WERI-Rb-1 (cell line): Measurements from ENCODE around the gene GUSB.
"Not testable (repeated sequence)": the region's sequence is repeated elsewhere in the genome, so short reads cannot be mapped to it uniquely, and the experiment has no call there.

Source experiments
- DNase-seq: peaks from one replicate; pipeline ENCODE4 v3.0.0-alpha.2; 2020
- H3K27ac ChIP-seq: fragments of 250-450 bp; sonication (Bioruptor Pico); 2 replicates; pipeline ENCODE4 v1.5.1; 2020; ENCODE audit warnings: mild to moderate bottlenecking, moderate library complexity
- H3K27me3 ChIP-seq: fragments of 250-450 bp; sonication (Bioruptor Pico); 2 replicates; pipeline ENCODE4 v1.5.1; 2021; ENCODE audit warnings: mild to moderate bottlenecking, low read depth, moderate library complexity; ENCODE audit not compliant: insufficient read depth, severe bottlenecking
- H3K36me3 ChIP-seq: fragments of 250-450 bp; sonication (Bioruptor Pico); 2 replicates; pipeline ENCODE4 v1.5.1; 2020; ENCODE audit warnings: mild to moderate bottlenecking, moderate library complexity
- H3K4me3 ChIP-seq: 2 replicates; pipeline ENCODE4 v1.5.1; 2011; ENCODE audit warnings: low read depth, mild to moderate bottlenecking, control low read depth, low read length
- H3K9me3 ChIP-seq: fragments of 250-450 bp; sonication (Bioruptor Pico); 2 replicates; pipeline ENCODE4 v1.5.1; 2021; ENCODE audit warnings: mild to moderate bottlenecking, moderate library complexity; ENCODE audit not compliant: severe bottlenecking
- CTCF ChIP-seq: IDR thresholded peaks from 2 replicates; pipeline ENCODE4 v1.5.1; 2011; ENCODE audit warnings: low read depth, mild to moderate bottlenecking, control low read depth, inconsistent platforms, low read length

GUSB gene

DNA sequence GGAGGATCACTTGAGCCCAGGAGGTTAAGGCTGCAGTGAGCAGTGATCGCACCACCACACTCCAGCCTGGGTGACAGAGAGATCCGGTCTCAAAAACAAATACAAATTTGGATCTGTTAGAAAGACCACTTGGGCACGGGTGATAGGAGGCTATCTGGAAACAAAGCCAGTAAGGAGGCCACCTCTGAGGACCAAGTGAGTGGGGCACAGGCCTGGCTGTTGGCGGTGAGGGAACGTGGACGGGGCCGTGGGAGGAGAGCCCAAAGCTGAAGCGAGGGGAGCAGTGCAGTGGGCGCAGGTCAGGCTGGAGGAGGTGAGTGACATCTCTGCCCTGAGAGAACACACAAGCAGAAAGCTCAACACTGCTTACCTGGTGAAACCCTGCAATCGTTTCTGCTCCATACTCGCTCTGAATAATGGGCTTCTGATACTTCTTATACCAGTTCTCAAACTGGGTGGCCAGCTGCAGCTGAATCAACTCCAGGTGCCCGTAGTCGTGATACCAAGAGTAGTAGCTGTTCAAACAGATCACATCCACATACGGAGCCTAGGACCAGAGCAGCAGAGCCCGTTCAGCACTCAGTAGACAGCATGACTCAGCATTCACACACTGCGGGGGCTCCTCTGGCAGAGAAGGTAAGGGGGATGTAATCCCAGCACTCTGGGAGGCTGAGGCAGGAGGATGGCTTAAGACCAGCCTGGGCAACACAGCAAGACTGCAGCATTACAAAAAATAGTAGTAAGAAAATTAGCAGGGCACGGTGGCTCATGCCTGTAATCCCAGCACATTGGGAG, 14.5 kb downstream of the GUSB start:
- no peak overlapping the region for H3K4me3 ChIP-seq
- H3K27me3 ChIP-seq = no peaks in the 10 kb centered on the region
- no peak overlapping the region for H3K27ac ChIP-seq
- no peaks in the 10 kb centered on the region for H3K9me3 ChIP-seq
- TF ChIP-seq CTCF = no peak
- DNase-seq = no peak
- H3K36me3 ChIP-seq = peaks cover 93% of the 10 kb centered on the region

DNA sequence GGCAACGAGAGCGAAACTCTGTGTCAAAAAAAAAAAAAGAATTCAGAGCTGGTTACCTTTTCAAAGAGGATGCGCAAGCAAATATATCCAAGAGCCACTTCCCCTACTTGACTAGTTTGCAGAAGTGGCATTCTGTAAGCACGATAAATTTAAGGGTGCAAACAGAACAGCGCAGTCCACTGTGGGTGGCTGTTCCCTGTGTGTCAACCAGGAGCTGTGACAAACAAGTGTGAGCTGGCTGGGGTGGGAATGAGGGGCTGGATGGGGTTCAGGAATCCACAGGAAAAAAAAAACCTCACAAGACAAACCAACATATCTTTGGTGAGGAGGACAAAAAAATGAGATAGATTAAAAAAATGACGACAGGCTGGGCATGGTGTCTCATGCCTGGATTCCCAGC, 15.9 kb downstream of the GUSB start:
- Histone ChIP-seq H3K36me3 (peaks cover 93% of the 10 kb centered on the region), H3K9me3 (no peaks in the 10 kb centered on the region), H3K27me3 (no peaks in the 10 kb centered on the region), H3K27ac (no peak overlapping the region), H3K4me3 (no peak overlapping the region)
- no peak for DNase-seq
- no peak for TF ChIP-seq CTCF

GRCh38 chr7:65964671-65965070, 17.3 kb downstream of the GUSB start:
- DNase-seq, H3K9me3 ChIP-seq, H3K27me3 ChIP-seq, H3K27ac ChIP-seq, H3K4me3 ChIP-seq: not testable (repeated sequence)
- peaks cover 92% of the 10 kb centered on the region for H3K36me3 ChIP-seq

GRCh38 chr7:65962033-65962432, 20.0 kb downstream of the GUSB start:
- H3K36me3 ChIP-seq = peaks cover 94% of the 10 kb centered on the region
- no peak for DNase-seq
- no peaks in the 10 kb centered on the region for H3K27me3 ChIP-seq
- H3K27ac ChIP-seq = no peak overlapping the region
- no peak overlapping the region for H3K4me3 ChIP-seq
- H3K9me3 ChIP-seq = no peaks in the 10 kb centered on the region
- TF ChIP-seq CTCF = no peak

DNA sequence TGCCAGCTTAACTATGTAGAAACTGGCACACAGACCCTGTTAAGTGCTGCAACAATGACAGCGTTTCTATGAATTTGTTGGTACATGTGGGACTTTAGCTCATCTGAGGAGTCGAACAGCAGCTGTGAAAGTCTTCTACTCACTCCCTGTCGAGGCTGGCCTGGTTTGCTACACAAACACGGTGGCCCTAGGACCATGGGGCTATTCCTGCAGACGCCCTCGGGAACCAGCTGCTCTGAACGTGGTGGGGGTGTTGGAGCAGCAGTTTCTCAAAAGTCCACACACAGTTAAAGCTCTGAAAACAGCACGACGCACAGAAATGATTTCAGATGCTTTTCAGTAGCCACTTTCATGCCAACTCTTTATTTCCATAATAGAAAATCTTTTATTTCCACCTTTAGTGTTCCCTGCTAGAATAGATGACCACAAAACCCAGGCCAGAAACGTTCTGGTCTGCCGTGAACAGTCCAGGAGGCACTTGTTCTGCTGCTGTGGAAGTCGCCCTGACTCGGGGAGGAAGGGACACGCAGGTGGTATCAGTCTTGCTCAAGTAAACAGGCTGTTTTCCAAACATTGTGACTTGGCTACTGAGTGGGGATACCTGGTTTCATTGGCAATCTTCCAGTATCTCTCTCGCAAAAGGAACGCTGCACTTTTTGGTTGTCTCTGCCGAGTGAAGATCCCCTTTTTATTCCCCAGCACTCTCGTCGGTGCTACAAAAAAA, 21.5 kb downstream of the GUSB start:
- H3K27ac ChIP-seq = no peak overlapping the region
- no peak for TF ChIP-seq CTCF
- H3K27me3 ChIP-seq = no peaks in the 10 kb centered on the region
- H3K9me3 ChIP-seq = no peaks in the 10 kb centered on the region
- DNase-seq = no peak
- H3K36me3 ChIP-seq = peaks cover 89% of the 10 kb centered on the region
- H3K4me3 ChIP-seq = no peak overlapping the region

- TF ChIP-seq CTCF = no peak
- no peak for DNase-seq
- H3K36me3 ChIP-seq = peaks cover 62% of the 10 kb centered on the region
- H3K9me3 ChIP-seq = no peaks in the 10 kb centered on the region
- no peaks in the 10 kb centered on the region for H3K27me3 ChIP-seq
- H3K4me3 ChIP-seq = no peak overlapping the region
- no peak overlapping the region for H3K27ac ChIP-seq
These were observed 26.3 kb downstream of the GUSB start for GRCh38 chr7:65955718-65956117.
